H7 (cell line): Measurements from ENCODE around the gene MEPE. TPM values are rescaled to one million over a fixed set of nuclear protein-coding genes. Genes with fewer than 3 reads are reported as not detected.

Source experiments
- DNase-seq: peaks from one replicate; pipeline ENCODE4 v3.0.0; 2012
- H3K27me3 ChIP-seq: 2 replicates; pipeline ENCODE4 v1.6.0; 2011; ENCODE audit warnings: mild to moderate bottlenecking, low read length; ENCODE audit not compliant: control insufficient read depth, insufficient read depth
- H3K36me3 ChIP-seq: replicated peaks from 2 replicates; pipeline ENCODE4 v1.5.1; 2011; ENCODE audit warnings: low read length; ENCODE audit not compliant: control insufficient read depth, insufficient read depth
- H3K4me3 ChIP-seq: 2 replicates; pipeline ENCODE4 v1.5.1; 2011; ENCODE audit warnings: low read depth, mild to moderate bottlenecking, control low read depth, low read length, moderate library complexity; ENCODE audit not compliant: insufficient read depth
- total RNA-seq: library from RNA; depleted of rRNA; stranded (reverse); fragments of >200 nt; shearing (Covaris generic); gene quantifications from 2 replicates; pipeline ENCODE4 v1.2.3, GENCODE V29; 2014; rRNA removed

MEPE gene, protein sequence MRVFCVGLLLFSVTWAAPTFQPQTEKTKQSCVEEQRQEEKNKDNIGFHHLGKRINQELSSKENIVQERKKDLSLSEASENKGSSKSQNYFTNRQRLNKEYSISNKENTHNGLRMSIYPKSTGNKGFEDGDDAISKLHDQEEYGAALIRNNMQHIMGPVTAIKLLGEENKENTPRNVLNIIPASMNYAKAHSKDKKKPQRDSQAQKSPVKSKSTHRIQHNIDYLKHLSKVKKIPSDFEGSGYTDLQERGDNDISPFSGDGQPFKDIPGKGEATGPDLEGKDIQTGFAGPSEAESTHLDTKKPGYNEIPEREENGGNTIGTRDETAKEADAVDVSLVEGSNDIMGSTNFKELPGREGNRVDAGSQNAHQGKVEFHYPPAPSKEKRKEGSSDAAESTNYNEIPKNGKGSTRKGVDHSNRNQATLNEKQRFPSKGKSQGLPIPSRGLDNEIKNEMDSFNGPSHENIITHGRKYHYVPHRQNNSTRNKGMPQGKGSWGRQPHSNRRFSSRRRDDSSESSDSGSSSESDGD
- total RNA-seq = not detected in 2 replicates

DNA sequence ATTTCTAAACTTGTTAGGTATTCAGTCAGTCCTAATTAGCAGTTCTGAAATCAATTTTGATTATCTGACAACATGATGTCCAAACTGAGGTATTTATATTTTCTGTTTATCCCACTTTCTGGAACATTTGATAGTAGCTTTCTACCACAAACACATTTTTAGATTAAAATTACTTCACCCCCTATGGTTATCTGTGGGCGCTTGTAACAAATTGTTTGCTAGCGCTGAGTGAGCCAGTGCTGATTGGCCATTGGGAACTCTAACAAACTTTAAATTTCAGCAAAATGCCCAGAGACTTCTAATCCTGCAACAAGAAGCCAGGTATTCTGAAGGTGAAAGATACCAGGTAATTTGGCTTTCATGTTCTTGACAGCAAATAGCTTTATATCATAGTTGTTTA lies at the start of gene MEPE:
Gene MEPE (plus strand): TSS at position 301 of the 400 bp plus-strand sequence. CDS start 1,746 bp downstream, outside the sequence.
- Histone ChIP-seq H3K4me3 (no peak within 1 kb of the TSS), H3K36me3 (no peaks in the 10 kb centered on the region), H3K27me3 (no peaks in the 10 kb centered on the region)
- DNase-seq = no peak

DNA sequence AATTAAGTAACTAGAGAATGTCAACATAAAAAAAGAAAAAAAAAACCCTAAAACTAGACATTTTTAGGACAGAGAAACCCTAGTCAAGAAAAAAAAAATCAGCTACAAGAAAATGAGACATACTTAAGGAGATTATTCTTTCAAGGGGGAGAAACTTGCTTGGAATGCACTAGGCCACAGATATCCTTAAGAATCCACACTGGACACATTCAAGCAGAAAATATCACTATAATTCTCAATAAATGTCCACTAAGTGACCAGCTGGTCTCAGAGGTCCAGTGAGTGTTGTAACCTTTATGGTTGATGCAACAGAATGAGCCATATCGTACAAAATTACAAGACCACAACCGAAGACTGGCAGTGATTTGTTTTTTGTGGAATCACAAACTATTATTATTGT lies 49.0 kb upstream of the MEPE start:
- H3K4me3 ChIP-seq = no peak overlapping the region
- no peaks in the 10 kb centered on the region for H3K36me3 ChIP-seq
- no peaks in the 10 kb centered on the region for H3K27me3 ChIP-seq
- no peak for DNase-seq

DNA sequence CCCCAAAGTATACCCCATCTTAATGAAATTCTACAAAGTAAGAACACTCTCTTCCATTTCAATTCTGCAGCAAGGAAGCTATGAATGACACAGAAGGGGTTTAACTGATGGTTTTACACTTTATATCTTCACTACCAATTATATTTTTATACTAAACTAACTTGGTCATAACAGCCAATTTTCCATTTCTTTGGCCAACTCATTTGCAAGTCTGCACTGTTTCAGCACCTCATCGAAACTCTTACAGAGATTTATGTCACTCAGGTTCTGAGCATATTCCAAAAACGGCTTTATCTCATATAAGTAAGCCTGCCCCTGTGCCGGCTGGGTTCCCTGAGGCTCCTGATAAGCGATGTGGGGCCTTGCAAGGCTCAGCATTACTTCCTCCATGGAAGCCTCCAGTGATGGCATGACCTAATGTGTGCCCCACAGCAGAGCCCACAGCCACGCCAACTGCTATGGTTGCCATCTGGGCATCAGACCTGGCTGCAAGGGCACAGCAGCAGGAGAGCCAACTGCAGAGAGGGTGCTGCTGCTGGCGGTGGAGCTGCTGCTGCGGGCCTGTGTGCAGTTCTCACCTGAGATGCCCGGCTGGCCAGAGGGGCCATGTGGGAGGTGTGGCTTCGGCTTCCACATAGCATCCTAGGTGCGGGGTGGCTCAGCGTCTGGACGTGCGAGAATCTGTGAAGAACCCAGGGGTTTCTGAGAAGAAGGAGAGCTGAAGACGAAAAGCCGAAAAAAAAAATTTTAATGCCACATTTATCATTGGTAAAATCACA lies 46.8 kb upstream of the MEPE start:
- no peak for DNase-seq

DNA sequence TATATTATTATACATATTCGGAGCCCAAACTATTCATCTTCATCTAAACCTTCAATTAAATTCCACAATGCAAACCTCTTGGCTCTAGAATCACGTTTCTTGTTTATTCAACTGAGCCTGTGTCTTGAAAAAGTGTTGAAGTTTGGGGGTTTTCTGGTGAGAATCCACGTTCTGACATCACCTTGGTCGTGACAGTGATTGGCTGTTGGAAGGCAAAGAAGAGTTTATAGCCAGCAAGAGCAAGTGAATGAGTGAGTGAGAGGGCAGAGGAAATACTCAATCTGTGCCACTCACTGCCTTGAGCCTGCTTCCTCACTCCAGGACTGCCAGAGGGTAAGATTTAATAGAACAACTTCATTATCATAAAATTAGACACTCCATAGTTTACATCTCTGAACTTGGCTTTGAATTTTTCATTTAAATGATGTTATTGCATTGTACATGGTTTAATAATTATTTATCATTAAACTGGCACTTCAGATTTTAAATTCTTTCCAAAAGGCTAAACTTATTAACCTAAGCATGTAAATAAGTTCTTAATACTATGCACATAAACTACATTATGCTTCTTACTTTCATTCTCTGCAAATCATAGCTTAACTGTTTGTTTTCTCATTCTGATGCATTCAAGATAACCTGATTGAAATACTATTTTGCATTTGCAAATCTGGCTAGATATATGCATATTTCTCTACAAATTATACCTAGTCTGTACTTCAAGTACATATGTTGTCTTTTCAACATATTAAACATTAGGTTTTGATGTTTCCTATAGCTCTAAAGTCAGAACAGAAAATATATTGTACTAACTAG lies 33.3 kb upstream of the MEPE start, which contains the start of gene IBSP:
Gene IBSP (plus strand): TSS at position 254 of the 813 bp plus-strand sequence. CDS start 2,808 bp downstream, outside the sequence.
- Histone ChIP-seq H3K36me3 (no peaks in the 10 kb centered on the region), H3K4me3 (no peak within 1 kb of the TSS), H3K27me3 (no peaks in the 10 kb centered on the region)
- DNase-seq = no peak

More for the DNA sequence above, 46.8 kb upstream of the MEPE start:
- no peak overlapping the region for H3K4me3 ChIP-seq
- H3K36me3 ChIP-seq = no peaks in the 10 kb centered on the region
- no peaks in the 10 kb centered on the region for H3K27me3 ChIP-seq

DNA sequence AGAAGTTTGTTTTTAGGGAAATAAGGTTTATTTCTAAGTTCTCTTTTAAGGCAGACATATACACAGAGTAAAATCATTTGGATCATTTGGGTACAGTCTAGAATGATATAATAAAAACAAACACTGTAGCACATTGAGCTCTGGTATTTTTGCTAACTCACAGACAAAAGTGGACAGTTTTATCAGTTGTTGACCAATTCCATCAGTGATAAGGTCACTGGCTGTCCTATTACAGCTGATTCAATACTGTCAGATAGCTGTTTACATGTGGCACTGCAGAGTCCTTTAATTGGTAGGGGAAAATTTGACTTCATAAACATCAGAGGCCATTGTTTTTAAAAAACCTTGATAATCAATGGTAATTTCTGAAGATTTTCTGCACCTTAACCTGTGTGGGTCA lies 29.9 kb upstream of the MEPE start:
- Histone ChIP-seq H3K36me3 (no peaks in the 10 kb centered on the region), H3K4me3 (no peak overlapping the region), H3K27me3 (no peaks in the 10 kb centered on the region)
- no peak for DNase-seq

DNA sequence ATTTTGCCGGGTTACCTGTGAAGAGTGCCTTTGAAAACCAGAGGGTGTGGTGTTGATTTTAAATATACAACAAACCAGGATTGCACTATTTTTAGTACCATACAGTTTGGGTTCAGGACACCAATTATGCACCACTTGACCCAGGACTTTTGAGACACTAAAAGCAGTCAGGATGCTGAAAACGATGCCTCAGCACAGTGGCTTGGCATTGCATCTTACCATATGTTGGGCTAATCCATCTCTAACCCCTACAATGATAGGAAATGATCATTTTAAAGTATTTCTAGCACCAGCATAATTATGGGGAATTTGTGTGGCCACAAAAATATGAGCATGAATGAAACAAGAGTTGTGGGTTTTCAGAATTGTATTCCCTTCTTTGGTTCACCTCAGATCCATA lies 29.3 kb upstream of the MEPE start:
- Histone ChIP-seq H3K36me3 (no peaks in the 10 kb centered on the region), H3K27me3 (no peaks in the 10 kb centered on the region), H3K4me3 (no peak overlapping the region)
- no peak for DNase-seq

DNA sequence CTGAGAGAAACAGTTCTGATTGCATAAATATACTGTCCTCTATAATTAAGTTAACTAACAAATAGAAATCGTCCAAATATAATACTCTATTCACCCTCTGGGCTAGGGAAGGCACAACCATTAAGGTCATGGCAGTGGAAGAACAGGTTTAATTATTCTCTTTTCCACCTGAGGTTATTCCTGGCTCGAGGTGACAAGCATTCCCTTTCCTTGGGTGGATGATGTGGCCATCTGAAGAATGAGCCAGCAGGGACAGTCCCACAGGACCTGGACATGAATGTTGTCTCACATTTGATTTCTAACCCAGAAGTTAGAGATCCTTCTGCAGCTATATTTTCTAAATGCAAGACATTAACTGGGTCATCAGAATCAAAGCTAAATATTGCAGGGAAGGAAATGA lies 27.9 kb upstream of the MEPE start:
- H3K27me3 ChIP-seq = no peaks in the 10 kb centered on the region
- DNase-seq = no peak
- no peak overlapping the region for H3K4me3 ChIP-seq
- H3K36me3 ChIP-seq = no peaks in the 10 kb centered on the region

DNA sequence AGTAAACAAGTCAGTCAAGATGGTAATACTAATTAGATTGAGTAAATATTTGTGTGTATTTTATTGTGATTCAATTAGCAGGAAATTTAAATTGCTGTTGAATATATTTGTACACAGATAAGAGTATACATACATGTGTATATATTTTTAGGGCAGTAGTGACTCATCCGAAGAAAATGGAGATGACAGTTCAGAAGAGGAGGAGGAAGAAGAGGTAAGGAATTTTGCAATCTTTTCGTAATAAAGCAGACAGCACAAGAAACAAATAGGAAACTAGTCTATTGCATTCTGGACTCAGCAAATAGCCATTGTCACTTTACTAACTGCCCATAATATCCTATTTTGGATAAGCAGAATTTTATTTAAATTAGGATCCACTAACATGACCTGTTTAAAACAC lies 26.8 kb upstream of the MEPE start:
- Histone ChIP-seq H3K4me3 (no peak overlapping the region), H3K36me3 (no peaks in the 10 kb centered on the region), H3K27me3 (no peaks in the 10 kb centered on the region)
- no peak for DNase-seq

DNA sequence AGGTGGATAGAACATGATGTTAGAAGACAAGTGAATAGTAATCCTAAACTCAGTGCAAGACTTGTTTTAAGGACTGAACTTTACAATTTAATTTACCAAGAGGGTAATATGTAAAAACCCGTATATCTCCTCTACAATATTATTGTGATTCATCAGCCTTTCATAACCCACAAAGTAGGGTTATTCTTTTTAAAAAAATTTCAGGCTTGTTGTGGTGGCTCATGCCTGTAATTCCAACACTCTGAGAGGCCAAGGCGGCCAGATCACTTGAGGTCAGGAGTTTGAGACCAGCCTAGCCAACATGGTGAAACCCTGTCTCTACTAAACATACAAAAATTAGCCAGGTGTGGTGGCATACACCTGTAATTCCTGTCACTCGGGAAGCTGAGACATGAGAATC lies 26.2 kb upstream of the MEPE start:
- no peaks in the 10 kb centered on the region for H3K36me3 ChIP-seq
- no peak overlapping the region for H3K4me3 ChIP-seq
- no peaks in the 10 kb centered on the region for H3K27me3 ChIP-seq
- DNase-seq = no peak

DNA sequence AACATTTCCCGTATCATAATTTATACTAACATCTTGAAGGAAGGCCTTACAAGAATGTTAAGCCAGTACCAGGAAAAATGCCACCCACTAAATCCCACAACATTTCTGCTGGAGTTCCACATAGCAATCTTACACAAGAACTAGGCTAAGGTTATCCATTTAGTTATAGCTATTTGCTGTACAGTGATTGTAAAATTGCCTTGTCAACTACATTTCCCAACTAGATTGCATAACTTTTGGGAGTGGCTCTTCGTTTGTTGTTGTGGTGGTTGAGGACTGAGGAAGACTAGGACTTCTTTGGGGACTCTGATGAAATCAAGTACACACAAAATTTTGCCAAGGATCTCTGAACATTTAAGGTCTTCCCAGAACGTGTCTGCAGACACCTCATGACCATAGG lies 25.4 kb upstream of the MEPE start:
- no peak for DNase-seq
- H3K4me3 ChIP-seq = no peak overlapping the region

DNA sequence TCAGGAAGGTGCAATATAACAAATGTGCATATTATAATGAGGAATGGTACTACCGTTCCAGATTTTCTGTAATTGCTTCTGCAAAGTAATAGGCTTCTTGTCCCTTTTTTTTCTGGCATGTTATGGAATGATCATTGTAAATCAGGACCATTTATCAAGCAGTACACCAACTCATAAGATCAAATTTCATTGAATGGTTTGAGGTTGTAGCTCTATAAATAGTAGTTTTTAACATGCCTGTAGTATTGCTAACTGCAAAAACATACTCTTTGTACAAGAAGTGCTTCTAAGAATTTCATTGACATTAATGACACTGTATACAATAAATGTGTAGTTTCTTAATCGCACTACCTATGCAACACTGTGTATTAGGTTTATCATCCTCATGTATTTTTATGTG lies 20.8 kb upstream of the MEPE start:
- no peak overlapping the region for H3K4me3 ChIP-seq
- no peaks in the 10 kb centered on the region for H3K27me3 ChIP-seq
- H3K36me3 ChIP-seq = no peaks in the 10 kb centered on the region
- no peak for DNase-seq

More for the DNA sequence above, 25.4 kb upstream of the MEPE start:
- Histone ChIP-seq H3K27me3 (no peaks in the 10 kb centered on the region), H3K36me3 (no peaks in the 10 kb centered on the region)

DNA sequence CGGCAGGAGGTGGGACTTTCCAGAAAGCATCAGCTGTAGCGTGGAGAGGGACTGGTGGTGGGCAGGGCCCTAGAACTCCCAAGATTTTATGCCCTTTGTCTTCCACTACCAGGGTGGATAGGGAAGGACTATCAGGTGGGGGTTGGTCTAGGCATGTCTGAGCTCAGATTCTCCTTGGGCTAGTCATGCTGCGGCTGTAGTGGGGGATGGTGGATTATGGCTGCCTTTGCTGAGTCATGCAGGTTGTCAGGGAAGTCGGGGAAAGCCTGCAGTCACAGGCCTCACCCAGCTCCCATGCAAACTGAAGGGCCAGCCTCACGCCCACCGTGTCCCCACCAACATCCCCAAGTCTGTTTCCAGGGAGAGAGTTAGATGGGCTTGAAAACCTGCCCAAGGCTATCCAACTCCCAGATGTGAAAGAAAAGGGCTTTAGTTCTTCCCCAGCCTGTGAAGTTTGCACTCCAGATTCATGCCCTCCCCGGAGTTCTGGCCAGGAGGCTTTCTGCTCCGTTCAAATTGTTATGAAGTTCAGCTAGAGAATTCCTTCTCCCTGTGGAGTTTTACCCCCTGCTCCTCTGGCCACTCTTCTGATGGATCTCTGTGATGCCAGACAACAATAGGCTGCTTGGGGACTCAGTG lies 13.4 kb upstream of the MEPE start:
- no peak for DNase-seq
- H3K4me3 ChIP-seq = no peak overlapping the region
- H3K36me3 ChIP-seq = no peaks in the 10 kb centered on the region
- no peaks in the 10 kb centered on the region for H3K27me3 ChIP-seq

DNA sequence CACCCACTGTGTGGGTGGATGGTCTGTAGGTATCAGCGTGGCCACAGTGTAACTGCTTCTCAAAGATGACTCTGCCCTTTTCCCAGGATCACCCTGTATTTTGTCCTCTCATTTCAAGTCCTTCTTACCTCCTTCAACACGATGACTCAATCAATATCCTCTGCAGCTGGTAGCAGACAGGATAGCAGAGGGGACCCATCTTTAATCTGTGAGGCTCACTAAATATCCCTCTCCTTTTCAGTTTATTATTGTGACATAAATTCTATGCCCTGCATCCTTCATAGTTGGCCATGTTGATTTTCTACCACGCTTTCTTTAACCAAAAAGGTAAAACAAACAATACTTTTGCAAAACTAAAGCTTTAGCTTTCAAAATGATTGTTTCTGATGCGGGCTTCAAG lies 9.6 kb upstream of the MEPE start:
- Histone ChIP-seq H3K4me3 (no peak overlapping the region), H3K27me3 (no peaks in the 10 kb centered on the region), H3K36me3 (no peaks in the 10 kb centered on the region)
- no peak for DNase-seq

DNA sequence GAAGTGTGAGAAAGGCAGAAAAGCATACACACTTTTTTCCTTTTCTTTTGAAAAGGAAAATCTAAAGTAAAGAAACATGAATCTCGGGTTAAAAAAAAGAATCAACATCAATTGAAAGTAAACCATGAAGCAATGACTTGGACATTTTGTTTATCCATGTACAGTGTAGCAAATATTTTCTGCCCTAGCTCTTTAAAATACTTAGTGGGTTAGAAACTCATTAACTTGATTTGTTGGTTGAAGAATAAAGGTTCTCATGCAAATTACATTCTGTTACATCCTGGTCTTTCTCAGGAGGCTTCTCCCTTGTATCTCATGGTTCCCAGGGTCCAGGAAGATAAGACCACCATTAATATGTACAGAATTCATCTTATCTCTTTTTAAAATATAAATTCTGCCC lies 9.0 kb upstream of the MEPE start:
- DNase-seq = no peak
- H3K36me3 ChIP-seq = no peaks in the 10 kb centered on the region
- no peaks in the 10 kb centered on the region for H3K27me3 ChIP-seq
- no peak overlapping the region for H3K4me3 ChIP-seq
